IPS-18c (cell line): ENCODE data around the gene CCDC88C.
"Not testable (repeated sequence)": the region's sequence is repeated elsewhere in the genome, so short reads cannot be mapped to it uniquely, and the experiment has no call there.

Experiments
- H3K4me3 ChIP-seq: 2 replicates; pipeline ENCODE4 v1.7.0; 2013; ENCODE audit warnings: low read depth, mild to moderate bottlenecking, low read length, moderate library complexity; ENCODE audit not compliant: insufficient read depth
- H3K9me3 ChIP-seq: one replicate; pipeline ENCODE4 v1.6.1; 2013; ENCODE audit warnings: mild to moderate bottlenecking, low read length, moderate library complexity; ENCODE audit not compliant: control insufficient read depth, insufficient read depth

CCDC88C gene

GRCh38 chr14:91232052-91232451 lies 185.6 kb downstream of the CCDC88C start:
- H3K4me3 ChIP-seq: no peak overlapping the region
- peaks cover 4% of the 10 kb centered on the region for H3K9me3 ChIP-seq

DNA sequence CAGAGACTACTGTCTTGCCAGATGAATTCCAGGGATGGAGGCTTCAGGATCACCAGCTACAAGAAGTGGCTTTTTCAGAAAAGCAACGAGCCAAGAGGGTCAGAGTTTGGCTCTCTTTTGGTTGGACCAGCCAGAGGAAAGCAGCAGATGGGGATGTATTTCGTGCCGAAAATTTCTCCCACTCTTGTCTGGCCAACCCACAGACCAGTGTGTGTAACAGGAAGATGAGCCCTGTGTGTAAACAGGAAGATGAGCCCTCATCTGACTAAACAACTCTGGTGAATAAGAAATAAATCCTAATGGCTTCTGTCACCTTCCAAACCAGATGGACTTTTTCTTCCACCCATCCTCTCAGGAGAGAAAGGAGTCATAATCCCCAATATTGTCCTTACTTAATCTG lies 186.2 kb downstream of the CCDC88C start:
- Histone ChIP-seq H3K4me3 (no peak overlapping the region), H3K9me3 (peaks cover 4% of the 10 kb centered on the region)

DNA sequence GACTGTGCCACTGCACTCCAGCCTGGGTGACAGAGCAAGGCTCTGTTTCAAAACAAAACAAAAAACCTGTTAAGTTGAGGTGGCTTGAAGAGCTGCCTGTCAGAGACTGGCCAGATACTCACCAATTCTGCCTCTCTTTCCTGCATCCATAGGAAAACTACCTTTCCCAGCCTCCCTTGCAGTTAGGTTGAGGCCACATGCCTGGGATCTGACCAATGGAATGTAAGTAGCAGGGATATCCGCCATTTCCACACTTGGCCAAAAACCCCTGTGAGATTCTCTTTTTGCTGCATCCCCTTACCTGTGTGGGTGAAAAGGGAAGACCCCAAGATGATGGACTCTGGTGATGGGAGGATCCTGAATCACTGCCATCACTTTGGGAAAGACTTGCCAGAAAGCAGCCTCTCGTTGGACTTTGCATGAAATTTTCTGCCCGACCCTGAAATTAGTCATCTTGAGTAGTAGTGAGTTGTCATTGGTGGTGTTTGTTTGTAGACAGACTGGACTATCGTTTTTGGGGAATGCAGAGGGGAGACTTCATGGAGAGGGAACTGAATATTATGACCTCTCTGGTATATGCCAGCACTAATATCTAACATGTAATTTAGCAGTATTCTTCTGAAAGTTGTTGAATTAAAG lies 187.1 kb downstream of the CCDC88C start:
- Histone ChIP-seq H3K9me3 (peaks cover 4% of the 10 kb centered on the region), H3K4me3 (no peak overlapping the region)

- Histone ChIP-seq H3K9me3 (peaks cover 4% of the 10 kb centered on the region), H3K4me3 (no peak overlapping the region)
Measured at GRCh38 chr14:91229743-91230200, 187.8 kb downstream of the CCDC88C start.

DNA sequence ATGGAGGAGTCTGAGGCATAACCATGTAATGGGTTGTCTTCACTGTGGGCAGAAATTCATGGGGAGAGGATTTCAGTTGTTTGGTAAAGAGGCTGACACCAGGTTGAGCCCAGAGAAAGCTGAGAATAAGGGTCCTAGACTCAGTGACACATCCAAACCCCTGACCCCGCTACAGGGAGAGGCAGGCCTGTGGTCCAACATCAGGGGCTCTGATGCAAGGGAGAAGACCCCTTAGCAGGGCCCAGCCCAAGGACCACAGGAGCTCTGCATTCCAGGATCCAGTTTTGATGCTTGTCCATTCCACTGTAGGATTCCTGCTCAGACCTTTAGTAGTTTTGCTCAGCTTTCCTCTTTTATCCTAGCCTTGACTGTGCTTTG lies 188.6 kb downstream of the CCDC88C start:
- Histone ChIP-seq H3K4me3 (no peak overlapping the region), H3K9me3 (peaks cover 4% of the 10 kb centered on the region)

DNA sequence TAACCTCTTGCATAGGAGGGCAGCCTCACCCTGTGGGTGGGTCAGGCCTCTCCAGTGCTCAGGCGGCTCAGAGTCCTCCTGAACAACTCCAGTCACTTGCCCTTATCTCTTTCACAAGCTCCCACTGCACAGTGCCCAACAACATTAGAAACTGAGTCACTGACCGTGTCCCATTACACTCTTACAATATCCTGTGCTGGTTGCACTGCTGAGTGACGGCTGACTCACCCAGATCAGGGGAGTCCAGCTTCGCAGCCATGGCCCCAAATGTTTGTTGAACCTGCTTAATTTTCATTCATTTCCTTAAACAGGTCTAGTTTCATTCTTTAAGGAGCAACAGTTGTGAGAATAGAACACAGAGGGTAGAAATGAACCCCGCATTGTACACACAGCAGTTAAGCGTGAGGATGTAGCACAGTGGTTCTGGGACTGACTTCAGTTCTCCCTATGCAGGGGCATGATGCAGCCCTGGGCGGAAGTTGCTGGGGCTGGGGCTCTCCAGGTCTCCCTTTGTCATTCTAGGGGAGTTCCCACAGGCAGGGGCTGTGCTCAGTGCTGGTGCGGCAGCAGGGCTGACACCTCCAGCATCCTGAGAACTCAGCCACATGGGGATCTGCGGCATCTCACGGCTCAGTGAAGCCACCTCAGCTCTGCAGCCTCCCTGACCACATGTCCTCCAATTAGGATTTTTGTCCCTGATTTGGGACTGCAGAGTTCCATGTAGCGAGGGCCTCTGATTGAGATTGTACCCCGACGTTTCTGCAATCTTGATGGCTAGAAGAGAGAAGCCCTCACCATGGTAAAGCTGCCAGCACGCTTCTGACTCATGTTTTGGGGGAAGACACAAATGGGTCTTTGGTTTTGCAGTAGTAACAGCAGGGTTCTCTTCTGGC lies 189.3 kb downstream of the CCDC88C start:
- no peak overlapping the region for H3K4me3 ChIP-seq
- peaks cover 4% of the 10 kb centered on the region for H3K9me3 ChIP-seq

DNA sequence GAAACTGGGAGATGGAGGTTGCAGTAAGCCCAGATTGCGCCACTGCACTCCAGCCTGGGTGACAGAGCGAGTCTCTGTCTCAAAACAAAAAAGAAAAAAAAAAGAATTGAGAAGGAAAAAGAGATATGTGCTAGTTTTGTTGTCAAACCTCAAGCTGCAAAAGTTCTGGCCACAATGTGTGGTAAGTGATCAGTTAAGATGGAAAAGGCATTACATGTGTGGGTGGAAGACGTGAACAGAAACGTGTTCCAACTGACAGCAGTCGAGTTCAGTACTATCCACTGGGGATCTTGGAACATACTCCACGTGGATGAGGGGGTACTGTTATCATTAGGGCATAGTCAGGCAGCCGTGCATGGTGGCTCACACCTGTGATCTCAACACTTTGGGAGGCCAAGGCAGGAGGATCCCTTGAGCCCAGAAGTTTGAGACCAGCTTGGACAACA lies 190.4 kb downstream of the CCDC88C start:
- H3K4me3 ChIP-seq: no peak overlapping the region

GRCh38 chr14:91226360-91226759 lies 191.3 kb downstream of the CCDC88C start:
- not testable (repeated sequence) for H3K4me3 ChIP-seq, H3K9me3 ChIP-seq

More for the DNA sequence above, 190.4 kb downstream of the CCDC88C start:
- H3K9me3 ChIP-seq: peaks cover 2% of the 10 kb centered on the region

GRCh38 chr14:91225025-91225424 lies 192.6 kb downstream of the CCDC88C start:
- H3K9me3 ChIP-seq: no peaks in the 10 kb centered on the region
- H3K4me3 ChIP-seq: no peak overlapping the region

GRCh38 chr14:91223028-91223783 lies 194.4 kb downstream of the CCDC88C start:
- H3K9me3 ChIP-seq: no peaks in the 10 kb centered on the region
- H3K4me3 ChIP-seq: no peak overlapping the region
